Endothelial cell of umbilical vein (primary cell): ENCODE measurements around the gene PLIN5. TPM values are rescaled to one million over a fixed set of nuclear protein-coding genes. Genes with fewer than 3 reads are reported as not detected.

Source experiments
- BruUV-seq: library from RNA; stranded (reverse); fragments of 400-500 nt; replicated peaks from 2 replicates; lab custom pipeline; 2021; lab: Mats Ljungman, UMichigan
- CTCF ChIA-PET: fragments of 300-600, 350-600 bp; sonication (Branson Sonifier 250); formaldehyde crosslinking; loops from one replicate; lab custom pipeline; 2021; ENCODE audit warnings: antibody characterized with exemption, inconsistent platforms; lab: Charles Lee
- POLR2A ChIA-PET: fragments of 300-600, 350-600 bp; sonication (Branson Sonifier 250); formaldehyde crosslinking; loops from one replicate; lab custom pipeline; 2021; ENCODE audit warnings: antibody characterized with exemption, inconsistent platforms; lab: Charles Lee
- DNase-seq: peaks from one replicate; pipeline ENCODE4 v3.0.0-alpha.2; 2011; ENCODE audit warnings: low read depth, low spot score
- FAIRE-seq: peaks from 2 replicates; lab custom pipeline; 2011; peaks lifted over from hg19 to GRCh38; lab: Jason Lieb, UNC
- H2AFZ ChIP-seq: 2 replicates; pipeline ENCODE4 v1.6.0; 2012; ENCODE audit warnings: low read depth, low read length, control low read depth, inconsistent platforms
- H3K27ac ChIP-seq: 2 replicates; pipeline ENCODE4 v1.5.1; 2011; ENCODE audit warnings: low read depth, mild to moderate bottlenecking, control low read depth, low read length, moderate library complexity; ENCODE audit not compliant: insufficient read depth
- H3K27me3 ChIP-seq, 2 experiments: 2 replicates each; pipeline versions ENCODE4 v1.6.0 to v1.6.1; 2011; ENCODE audit warnings: low read length in 2 of 2, mixed read lengths in 1 of 2; ENCODE audit not compliant: control insufficient read depth in 2 of 2, insufficient read depth in 2 of 2
- H3K36me3 ChIP-seq, 2 experiments: 2 replicates in 1 of 2; 3 replicates in 1 of 2; pipeline ENCODE4 v1.5.1; 2011; ENCODE audit warnings: low read length in 2 of 2, mild to moderate bottlenecking in 1 of 2, moderate library complexity in 1 of 2; ENCODE audit not compliant: control insufficient read depth in 2 of 2, insufficient read depth in 2 of 2; ENCODE audit errors: extremely low read depth in 1 of 2
- H3K4me1 ChIP-seq: 3 replicates; pipeline ENCODE4 v1.5.1; 2011; ENCODE audit warnings: mild to moderate bottlenecking, low read length; ENCODE audit not compliant: control insufficient read depth, insufficient read depth; ENCODE audit errors: extremely low read depth
- H3K4me2 ChIP-seq: 2 replicates; pipeline ENCODE4 v1.6.1; 2011; ENCODE audit warnings: low read length, control low read depth, mixed read lengths; ENCODE audit not compliant: insufficient read depth
- H3K4me3 ChIP-seq, 3 experiments: fragments of 200-600 bp in 1 of 3; sonication (generic), shearing (Covaris generic) in 1 of 3; replicated peaks in 1 of 3; 2 replicates each; pipeline ENCODE4 v1.5.1; 2011 to 2016; ENCODE audit warnings: control low read depth in 3 of 3, low read length in 3 of 3, mild to moderate bottlenecking in 2 of 3, inconsistent platforms in 1 of 3, low read depth in 1 of 3, moderate library complexity in 1 of 3; ENCODE audit not compliant: insufficient read depth in 1 of 3
- H3K79me2 ChIP-seq: 2 replicates; pipeline ENCODE4 v1.6.0; 2012; ENCODE audit warnings: low read length, inconsistent platforms; ENCODE audit not compliant: control insufficient read depth, insufficient read depth
- H3K9ac ChIP-seq: replicated peaks from 2 replicates; pipeline ENCODE3; 2011; ENCODE audit warnings: low read length, control low read depth; ENCODE audit not compliant: insufficient read depth; ENCODE audit errors: extremely low read depth
- H3K9me1 ChIP-seq: replicated peaks from 3 replicates; pipeline ENCODE4 v1.6.0; 2011; ENCODE audit warnings: mild to moderate bottlenecking, low read length; ENCODE audit not compliant: control insufficient read depth, insufficient read depth; ENCODE audit errors: extremely low read depth
- H3K9me3 ChIP-seq: replicated peaks from 2 replicates; pipeline ENCODE4 v1.5.1; 2012; ENCODE audit warnings: low read length, inconsistent platforms; ENCODE audit not compliant: control insufficient read depth, insufficient read depth
- H4K20me1 ChIP-seq: replicated peaks from 2 replicates; pipeline ENCODE3; 2011; ENCODE audit warnings: mild to moderate bottlenecking, low read length; ENCODE audit not compliant: control insufficient read depth, insufficient read depth; ENCODE audit errors: extremely low read depth
- EZH2 ChIP-seq: IDR thresholded peaks from 2 replicates; pipeline ENCODE4 v1.6.1; 2012; ENCODE audit warnings: borderline replicate concordance, low read depth, mild to moderate bottlenecking, moderate library complexity, low read length, inconsistent platforms; ENCODE audit not compliant: severe bottlenecking
- GATA2 ChIP-seq: IDR thresholded peaks from 2 replicates; pipeline ENCODE4 v1.7.0; 2011; ENCODE audit warnings: low read depth, mild to moderate bottlenecking, moderate library complexity, mixed read lengths, low read length; ENCODE audit not compliant: insufficient read length, insufficient read depth
- MAX ChIP-seq: IDR thresholded peaks from 2 replicates; pipeline ENCODE4 v1.6.1; 2011; ENCODE audit not compliant: insufficient read depth, insufficient read length
- dilution Hi-C: fragments of 300-500 bp; cut with MboI; formaldehyde crosslinking; loops from one replicate; pipeline ENCODE4 v1.15.0; 2019; ENCODE audit warnings: low sequenced_read_pairs; ENCODE audit not compliant: extremely low pct_ligation_motif_present
- intact Hi-C: fragments of 100-400 bp; cut with micrococcal nuclease; formaldehyde crosslinking; loops from one replicate; pipeline ENCODE4 v1.10.0; 2022
- polyA plus RNA-seq, 4 experiments: library from polyadenylated mRNA; depleted of rRNA in 3 of 4; stranded (reverse) in 3 of 4; unstranded in 1 of 4; fragments of >200 nt; gene quantifications; 2 replicates each; pipeline versions ENCODE4 v1.2.1 to v1.2.3, GENCODE V29; 2011 to 2012; ENCODE audit warnings: missing spikeins in 1 of 4
- total RNA-seq: library from RNA; stranded (reverse); gene quantifications from 2 replicates; pipeline ENCODE4 v1.2.3, GENCODE V29; 2021

The PLIN5 gene
- total and polyA plus RNA-seq, 2 donors (not counting 3 experiments of a cell fraction or from before 2014, with no cell fraction given): 0.17 to 0.24 TPM

GRCh38 chr19:4539169-4539692, 4.2 kb upstream of the PLIN5 start:
- H3K27me3 ChIP-seq: no peaks in the 10 kb centered on the region
- H2AFZ ChIP-seq: no peak overlapping the region
- intact Hi-C loops (no loop called here), dilution Hi-C loops (no loop called here)
- no peaks in the 10 kb centered on the region for H3K36me3 ChIP-seq
- DNase-seq: no peak
- H3K9ac ChIP-seq: no peak overlapping the region
- peak; percentile 40 for FAIRE-seq
- TF ChIP-seq MAX (no peak), EZH2 (no peak)
- ChIA-PET POLR2A (interaction anchor here (0.6 kb wide), 1 partner anchor 24 kb away, joined by 5 read pairs; no protein-coding TSS in a partner anchor), CTCF (interaction anchor here (0.7 to 3.3 kb wide), 5 partner anchors 8 to 95 kb away, joined by 3 to 19 read pairs (median 6); no protein-coding TSS in a partner anchor)
- no peak overlapping the region for H3K27ac ChIP-seq
- no peak overlapping the region for H3K4me2 ChIP-seq
- BruUV-seq: no TSS peak
- H3K79me2 ChIP-seq: no peaks in the 10 kb centered on the region
- H4K20me1 ChIP-seq: no peaks in the 10 kb centered on the region
- no peak overlapping the region for H3K4me3 ChIP-seq
- no peaks in the 10 kb centered on the region for H3K9me3 ChIP-seq
- H3K4me1 ChIP-seq: peaks cover 11% of the 10 kb centered on the region
- H3K9me1 ChIP-seq: no peaks in the 10 kb centered on the region

GRCh38 chr19:4538601-4538954, 3.6 kb upstream of the PLIN5 start:
- ChIA-PET POLR2A (no interaction called here), CTCF (interaction anchor here (0.7 to 1.3 kb wide), 4 partner anchors 9 to 96 kb away, joined by 3 to 9 read pairs (median 5); no protein-coding TSS in a partner anchor)
- Histone ChIP-seq H3K9ac (no peak overlapping the region), H3K9me1 (no peaks in the 10 kb centered on the region), H3K9me3 (no peaks in the 10 kb centered on the region), H3K4me1 (peaks cover 11% of the 10 kb centered on the region), H2AFZ (no peak overlapping the region), H3K27ac (no peak overlapping the region), H4K20me1 (no peaks in the 10 kb centered on the region), H3K27me3 (no peaks in the 10 kb centered on the region), H3K36me3 (no peaks in the 10 kb centered on the region), H3K79me2 (no peaks in the 10 kb centered on the region), H3K4me2 (no peak overlapping the region), H3K4me3 (no peak overlapping the region)
- dilution Hi-C loops (no loop called here), intact Hi-C loops (no loop called here)
- no TSS peak for BruUV-seq
- TF ChIP-seq GATA2 (no peak), EZH2 (no peak)
- FAIRE-seq: no peak
- no peak for DNase-seq
